GM23338 (cell line): ENCODE data around the gene DVL2. TPM values are rescaled to one million over a fixed set of nuclear protein-coding genes. Genes with fewer than 3 reads are reported as not detected.

Experiments used
- ATAC-seq: fragments of 200-7000 bp; cut with Tn5 transposase; 3 replicates; pipeline ENCODE4 v1.9.1; 2020
- DNase-seq: peaks from one replicate; pipeline ENCODE4 v3.0.0-alpha.2; 2015; ENCODE audit warnings: low spot score
- H2AFZ ChIP-seq: fragments of 200-600 bp; sonication (generic); 2 replicates; pipeline ENCODE4 v1.8.0; 2016; ENCODE audit warnings: antibody characterized with exemption, mild to moderate bottlenecking, moderate library complexity
- H3F3A ChIP-seq: fragments of 200-600 bp; sonication (generic); replicated peaks from 2 replicates; pipeline ENCODE4 v1.8.0; 2017; ENCODE audit warnings: antibody characterized with exemption, mixed run types, low read depth
- H3K27ac ChIP-seq: fragments of 200-600 bp; sonication (generic); 2 replicates; pipeline ENCODE4 v1.6.1; 2016; ENCODE audit warnings: low read depth
- H3K27me3 ChIP-seq: fragments of 200-600 bp; sonication (generic); 2 replicates; pipeline ENCODE4 v1.8.0; 2016; ENCODE audit warnings: mild to moderate bottlenecking, mixed run types, moderate library complexity; ENCODE audit not compliant: insufficient read depth
- H3K36me3 ChIP-seq: fragments of 200-600 bp; sonication (generic); 2 replicates; pipeline ENCODE4 v1.8.0; 2016; ENCODE audit warnings: mild to moderate bottlenecking; ENCODE audit not compliant: insufficient read depth
- H3K4me1 ChIP-seq: fragments of 200-600 bp; sonication (generic); 2 replicates; pipeline ENCODE4 v1.8.0; 2016; ENCODE audit warnings: mild to moderate bottlenecking, moderate library complexity; ENCODE audit not compliant: insufficient read depth
- H3K4me2 ChIP-seq: fragments of 200-600 bp; sonication (generic); 2 replicates; pipeline ENCODE4 v1.7.1; 2017; ENCODE audit warnings: mixed run types
- H3K4me3 ChIP-seq: fragments of 200-600 bp; sonication (generic); 2 replicates; pipeline ENCODE4 v1.6.1; 2016; ENCODE audit warnings: mixed run types
- H3K79me2 ChIP-seq: fragments of 200-600 bp; sonication (generic); replicated peaks from 2 replicates; pipeline ENCODE4 v1.8.0; 2017; ENCODE audit warnings: mild to moderate bottlenecking; ENCODE audit not compliant: insufficient read depth
- H3K9me2 ChIP-seq: fragments of 200-600 bp; sonication (generic); 2 replicates; pipeline ENCODE4 v1.8.0; 2017; ENCODE audit not compliant: insufficient read depth
- H4K20me1 ChIP-seq: fragments of 200-600 bp; sonication (generic); replicated peaks from 2 replicates; pipeline ENCODE4 v1.8.0; 2017; ENCODE audit warnings: mild to moderate bottlenecking; ENCODE audit not compliant: insufficient read depth
- H3K27ac Mint-ChIP-seq: 2 replicates; pipeline ENCODE4 v1.8.0; 2020; ENCODE audit warnings: inconsistent platforms, mild to moderate bottlenecking, moderate library complexity, mixed read lengths
- H3K27me3 Mint-ChIP-seq: 3 replicates; pipeline ENCODE4 v1.8.0; 2022; ENCODE audit warnings: low read depth, mild to moderate bottlenecking, moderate library complexity, mixed read lengths, inconsistent platforms; ENCODE audit not compliant: insufficient read depth, poor library complexity
- H3K36me3 Mint-ChIP-seq: 3 replicates; pipeline ENCODE4 v1.8.0; 2021; ENCODE audit warnings: low read depth, mild to moderate bottlenecking, inconsistent platforms, moderate library complexity, mixed read lengths
- H3K4me1 Mint-ChIP-seq: 3 replicates; pipeline ENCODE4 v1.8.0; 2020; ENCODE audit warnings: mild to moderate bottlenecking, inconsistent platforms, mixed read lengths
- H3K4me3 Mint-ChIP-seq: 3 replicates; pipeline ENCODE4 v1.8.0; 2021; ENCODE audit warnings: moderate library complexity, mild to moderate bottlenecking, inconsistent platforms, mixed read lengths
- H3K9me3 Mint-ChIP-seq: 3 replicates; pipeline ENCODE4 v1.8.0; 2020; ENCODE audit warnings: moderate library complexity, mild to moderate bottlenecking, inconsistent platforms, mixed read lengths
- CREB1 ChIP-seq: fragments of 250-450 bp; sonication (Bioruptor Pico); IDR thresholded peaks from 2 replicates; pipeline ENCODE4 v1.5.0; 2020; ENCODE audit warnings: low read depth, mild to moderate bottlenecking, moderate library complexity
- EZH2 ChIP-seq: fragments of 200-600 bp; sonication (generic); IDR thresholded peaks from one replicate; pipeline ENCODE4 v1.8.0; 2017; ENCODE audit warnings: antibody characterized with exemption, mild to moderate bottlenecking, low read depth; ENCODE audit not compliant: unreplicated experiment
- POLR2AphosphoS5 ChIP-seq: IDR thresholded peaks from 2 replicates; pipeline ENCODE4 v1.6.1; 2016; ENCODE audit warnings: antibody characterized with exemption, low read depth
- STAT1 ChIP-seq: IDR thresholded peaks from one replicate; pipeline ENCODE4 v1.6.1; 2016; ENCODE audit warnings: antibody characterized with exemption; ENCODE audit not compliant: unreplicated experiment
- ZNF114 ChIP-seq: fragments of 250-450 bp; sonication (Bioruptor Pico); IDR thresholded peaks from 2 replicates; pipeline ENCODE4 v1.5.0; 2020; ENCODE audit warnings: mild to moderate bottlenecking, moderate library complexity
- polyA plus RNA-seq: library from polyadenylated mRNA; unstranded; fragments of >200 nt; fragmentation: Nextera tagmentation; extraction: Ambion mirVana; gene quantifications from 2 replicates; pipeline ENCODE4 v1.2.1, GENCODE V29; 2016
- total RNA-seq: library from RNA; depleted of rRNA; stranded (reverse); fragments of >200 nt; shearing (Covaris generic); gene quantifications from 2 replicates; pipeline ENCODE4 v1.2.3, GENCODE V29; 2014
- TF ChIP-seq, protein P1 (sequence below): fragments of 250-450 bp; sonication (Bioruptor Pico); IDR thresholded peaks from 2 replicates; pipeline ENCODE4 v1.5.0; 2020; ENCODE audit warnings: mild to moderate bottlenecking, moderate library complexity
- TF ChIP-seq, protein P2 (sequence below), 2 experiments: fragments of 200-600 bp in 1 of 2; sonication (generic) in 1 of 2; conservative IDR thresholded peaks; 2 replicates each; pipeline versions ENCODE4 v1.5.1 to v1.6.1; 2016 to 2017; ENCODE audit warnings: antibody characterized with exemption in 2 of 2, low read depth in 2 of 2, mild to moderate bottlenecking in 2 of 2, moderate library complexity in 1 of 2
- TF ChIP-seq, protein P3 (sequence below): IDR thresholded peaks from 2 replicates; pipeline ENCODE4 v1.6.1; 2016; ENCODE audit warnings: antibody characterized with exemption

The DVL2 gene
- total and polyA plus RNA-seq, 2 experiments from 2014 or later, result 19.7 to 80.6 TPM

DNA sequence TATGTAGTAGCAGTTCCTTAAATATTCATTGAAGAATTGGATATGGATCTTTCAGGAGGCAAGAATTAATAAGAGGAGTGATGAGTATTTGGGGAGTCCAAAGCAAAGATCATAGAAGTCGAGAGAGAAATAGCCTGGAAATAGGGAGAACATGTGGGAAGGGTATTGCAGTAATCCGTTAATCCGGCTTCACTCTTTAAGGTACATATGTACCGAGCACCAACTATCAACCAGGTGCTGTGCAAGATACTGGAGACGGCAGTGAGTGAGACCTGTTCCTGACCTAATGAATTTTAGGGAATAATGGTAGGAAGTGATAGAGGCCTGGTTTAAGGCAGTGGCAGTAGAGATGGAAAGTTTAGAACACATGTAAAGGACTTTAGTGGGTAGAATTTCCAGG lies 18.8 kb upstream of the DVL2 start:
- H3K9me3 Mint-ChIP-seq, result peaks cover 3% of the 10 kb centered on the region; the same call in 2 of the 3 replicates
- Histone ChIP-seq H3K27me3 (no peaks in the 10 kb centered on the region), H3K9me2 (no peaks in the 10 kb centered on the region), H4K20me1 (peaks cover 28% of the 10 kb centered on the region), H3F3A (peaks cover 15% of the 10 kb centered on the region; the same call in 1 of the 2 replicates), H2AFZ (no peak overlapping the region), H3K79me2 (peaks cover 47% of the 10 kb centered on the region), H3K4me2 (peak overlapping the region; percentile 87), H3K4me3 (peak overlapping the region; percentile 65), H3K4me1 (peaks cover 15% of the 10 kb centered on the region), H3K27ac (peak overlapping the region; percentile 96), H3K36me3 (peaks cover 13% of the 10 kb centered on the region)
- peaks cover 28% of the 10 kb centered on the region for H3K4me1 Mint-ChIP-seq
- peaks cover 18% of the 10 kb centered on the region for H3K27me3 Mint-ChIP-seq
- DNase-seq (no peak), ATAC-seq (no peak)
- H3K4me3 Mint-ChIP-seq, result peak overlapping the region; percentile 91
- peaks cover 49% of the 10 kb centered on the region for H3K36me3 Mint-ChIP-seq
- peak overlapping the region; percentile 100 for H3K27ac Mint-ChIP-seq
- TF ChIP-seq ZNF114 (CRISPR knock-in tag), result no peak
- TF ChIP-seq, protein P1, sequence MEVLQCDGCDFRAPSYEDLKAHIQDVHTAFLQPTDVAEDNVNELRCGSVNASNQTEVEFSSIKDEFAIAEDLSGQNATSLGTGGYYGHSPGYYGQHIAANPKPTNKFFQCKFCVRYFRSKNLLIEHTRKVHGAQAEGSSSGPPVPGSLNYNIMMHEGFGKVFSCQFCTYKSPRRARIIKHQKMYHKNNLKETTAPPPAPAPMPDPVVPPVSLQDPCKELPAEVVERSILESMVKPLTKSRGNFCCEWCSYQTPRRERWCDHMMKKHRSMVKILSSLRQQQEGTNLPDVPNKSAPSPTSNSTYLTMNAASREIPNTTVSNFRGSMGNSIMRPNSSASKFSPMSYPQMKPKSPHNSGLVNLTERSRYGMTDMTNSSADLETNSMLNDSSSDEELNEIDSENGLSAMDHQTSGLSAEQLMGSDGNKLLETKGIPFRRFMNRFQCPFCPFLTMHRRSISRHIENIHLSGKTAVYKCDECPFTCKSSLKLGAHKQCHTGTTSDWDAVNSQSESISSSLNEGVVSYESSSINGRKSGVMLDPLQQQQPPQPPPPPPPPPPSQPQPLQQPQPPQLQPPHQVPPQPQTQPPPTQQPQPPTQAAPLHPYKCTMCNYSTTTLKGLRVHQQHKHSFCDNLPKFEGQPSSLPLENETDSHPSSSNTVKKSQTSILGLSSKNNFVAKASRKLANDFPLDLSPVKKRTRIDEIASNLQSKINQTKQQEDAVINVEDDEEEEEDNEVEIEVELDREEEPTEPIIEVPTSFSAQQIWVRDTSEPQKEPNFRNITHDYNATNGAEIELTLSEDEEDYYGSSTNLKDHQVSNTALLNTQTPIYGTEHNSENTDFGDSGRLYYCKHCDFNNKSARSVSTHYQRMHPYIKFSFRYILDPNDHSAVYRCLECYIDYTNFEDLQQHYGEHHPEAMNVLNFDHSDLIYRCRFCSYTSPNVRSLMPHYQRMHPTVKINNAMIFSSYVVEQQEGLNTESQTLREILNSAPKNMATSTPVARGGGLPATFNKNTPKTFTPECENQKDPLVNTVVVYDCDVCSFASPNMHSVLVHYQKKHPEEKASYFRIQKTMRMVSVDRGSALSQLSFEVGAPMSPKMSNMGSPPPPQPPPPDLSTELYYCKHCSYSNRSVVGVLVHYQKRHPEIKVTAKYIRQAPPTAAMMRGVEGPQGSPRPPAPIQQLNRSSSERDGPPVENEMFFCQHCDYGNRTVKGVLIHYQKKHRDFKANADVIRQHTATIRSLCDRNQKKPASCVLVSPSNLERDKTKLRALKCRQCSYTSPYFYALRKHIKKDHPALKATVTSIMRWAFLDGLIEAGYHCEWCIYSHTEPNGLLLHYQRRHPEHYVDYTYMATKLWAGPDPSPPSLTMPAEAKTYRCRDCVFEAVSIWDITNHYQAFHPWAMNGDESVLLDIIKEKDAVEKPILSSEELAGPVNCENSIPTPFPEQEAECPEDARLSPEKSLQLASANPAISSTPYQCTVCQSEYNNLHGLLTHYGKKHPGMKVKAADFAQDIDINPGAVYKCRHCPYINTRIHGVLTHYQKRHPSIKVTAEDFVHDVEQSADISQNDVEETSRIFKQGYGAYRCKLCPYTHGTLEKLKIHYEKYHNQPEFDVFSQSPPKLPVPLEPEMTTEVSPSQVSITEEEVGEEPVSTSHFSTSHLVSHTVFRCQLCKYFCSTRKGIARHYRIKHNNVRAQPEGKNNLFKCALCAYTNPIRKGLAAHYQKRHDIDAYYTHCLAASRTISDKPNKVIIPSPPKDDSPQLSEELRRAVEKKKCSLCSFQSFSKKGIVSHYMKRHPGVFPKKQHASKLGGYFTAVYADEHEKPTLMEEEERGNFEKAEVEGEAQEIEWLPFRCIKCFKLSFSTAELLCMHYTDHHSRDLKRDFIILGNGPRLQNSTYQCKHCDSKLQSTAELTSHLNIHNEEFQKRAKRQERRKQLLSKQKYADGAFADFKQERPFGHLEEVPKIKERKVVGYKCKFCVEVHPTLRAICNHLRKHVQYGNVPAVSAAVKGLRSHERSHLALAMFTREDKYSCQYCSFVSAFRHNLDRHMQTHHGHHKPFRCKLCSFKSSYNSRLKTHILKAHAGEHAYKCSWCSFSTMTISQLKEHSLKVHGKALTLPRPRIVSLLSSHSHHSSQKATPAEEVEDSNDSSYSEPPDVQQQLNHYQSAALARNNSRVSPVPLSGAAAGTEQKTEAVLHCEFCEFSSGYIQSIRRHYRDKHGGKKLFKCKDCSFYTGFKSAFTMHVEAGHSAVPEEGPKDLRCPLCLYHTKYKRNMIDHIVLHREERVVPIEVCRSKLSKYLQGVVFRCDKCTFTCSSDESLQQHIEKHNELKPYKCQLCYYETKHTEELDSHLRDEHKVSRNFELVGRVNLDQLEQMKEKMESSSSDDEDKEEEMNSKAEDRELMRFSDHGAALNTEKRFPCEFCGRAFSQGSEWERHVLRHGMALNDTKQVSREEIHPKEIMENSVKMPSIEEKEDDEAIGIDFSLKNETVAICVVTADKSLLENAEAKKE, result no peak

DNA sequence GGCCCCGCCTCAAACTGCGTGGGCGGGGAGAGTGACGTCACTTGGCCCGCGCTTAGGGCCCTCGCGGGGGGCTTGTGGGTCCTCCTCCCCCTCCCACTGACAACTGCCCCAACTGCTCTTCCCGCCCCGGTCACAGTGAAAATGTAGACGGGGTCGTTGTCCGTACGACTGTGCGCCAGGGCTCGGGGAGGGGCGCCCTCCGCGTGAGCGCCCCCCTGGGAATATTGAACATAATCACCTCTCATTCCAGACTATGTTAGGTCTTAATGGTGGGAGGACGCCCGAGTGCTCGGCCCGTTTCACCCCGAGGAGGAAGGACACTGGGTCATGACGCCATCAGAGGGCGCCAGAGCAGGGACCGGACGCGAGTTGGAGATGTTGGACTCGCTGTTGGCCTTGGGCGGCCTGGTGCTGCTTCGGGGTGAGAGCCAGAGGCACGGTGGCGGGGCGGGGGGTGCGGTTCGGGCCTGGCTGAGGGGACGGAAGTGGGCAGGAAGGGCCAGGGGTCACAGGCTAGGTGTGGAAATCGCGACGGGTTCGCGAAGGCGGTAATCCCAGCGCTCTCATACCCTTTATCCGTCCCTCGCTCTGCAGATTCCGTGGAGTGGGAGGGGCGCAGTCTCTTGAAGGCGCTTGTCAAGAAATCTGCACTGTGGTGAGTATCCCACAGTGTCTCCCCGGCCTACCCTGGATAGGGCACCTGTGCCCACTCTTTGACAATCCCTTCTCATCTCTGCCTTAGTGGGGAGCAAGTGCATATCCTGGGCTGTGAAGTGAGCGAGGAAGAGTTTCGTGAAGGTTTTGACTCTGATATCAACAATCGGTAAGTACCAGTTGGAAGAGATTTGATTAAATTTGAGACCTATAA lies 18.1 kb upstream of the DVL2 start, which contains the start of gene ELP5:
Gene ELP5, plus strand, starts transcription at position 40 of the 868 bp plus-strand sequence. Its CDS starts 336 bp downstream, at position 376.
- H3K27me3 ChIP-seq, result no peaks in the 10 kb centered on the region
- peak within 1 kb of the TSS; percentile 98 for H3K4me2 ChIP-seq
- ATAC-seq (peak; percentile 70), DNase-seq (peak; percentile 97)
- peaks cover 15% of the 10 kb centered on the region for H3K4me1 ChIP-seq
- peak within 1 kb of the TSS; percentile 44; the same call in 1 of the 2 replicates for H2AFZ ChIP-seq
- Mint-ChIP-seq H3K27ac (peak within 1 kb of the TSS; percentile 100), H3K9me3 (peaks cover 3% of the 10 kb centered on the region; the same call in 2 of the 3 replicates), H3K36me3 (peaks cover 45% of the 10 kb centered on the region), H3K4me1 (peaks cover 28% of the 10 kb centered on the region), H3K4me3 (peak within 1 kb of the TSS; percentile 91), H3K27me3 (peaks cover 18% of the 10 kb centered on the region)
- no peak for TF ChIP-seq STAT1
- no peak for TF ChIP-seq EZH2
- TF ChIP-seq, protein P2, sequence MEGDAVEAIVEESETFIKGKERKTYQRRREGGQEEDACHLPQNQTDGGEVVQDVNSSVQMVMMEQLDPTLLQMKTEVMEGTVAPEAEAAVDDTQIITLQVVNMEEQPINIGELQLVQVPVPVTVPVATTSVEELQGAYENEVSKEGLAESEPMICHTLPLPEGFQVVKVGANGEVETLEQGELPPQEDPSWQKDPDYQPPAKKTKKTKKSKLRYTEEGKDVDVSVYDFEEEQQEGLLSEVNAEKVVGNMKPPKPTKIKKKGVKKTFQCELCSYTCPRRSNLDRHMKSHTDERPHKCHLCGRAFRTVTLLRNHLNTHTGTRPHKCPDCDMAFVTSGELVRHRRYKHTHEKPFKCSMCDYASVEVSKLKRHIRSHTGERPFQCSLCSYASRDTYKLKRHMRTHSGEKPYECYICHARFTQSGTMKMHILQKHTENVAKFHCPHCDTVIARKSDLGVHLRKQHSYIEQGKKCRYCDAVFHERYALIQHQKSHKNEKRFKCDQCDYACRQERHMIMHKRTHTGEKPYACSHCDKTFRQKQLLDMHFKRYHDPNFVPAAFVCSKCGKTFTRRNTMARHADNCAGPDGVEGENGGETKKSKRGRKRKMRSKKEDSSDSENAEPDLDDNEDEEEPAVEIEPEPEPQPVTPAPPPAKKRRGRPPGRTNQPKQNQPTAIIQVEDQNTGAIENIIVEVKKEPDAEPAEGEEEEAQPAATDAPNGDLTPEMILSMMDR (conservative IDR thresholded peaks at IDR 0.05; ENCODE audit: low read depth in 2 of 2), result peak; percentile 7 to 59; a peak in 2 of 4 replicates
- TF ChIP-seq CREB1 (CRISPR knock-in tag), result peak; percentile 94
- TF ChIP-seq, protein P3, sequence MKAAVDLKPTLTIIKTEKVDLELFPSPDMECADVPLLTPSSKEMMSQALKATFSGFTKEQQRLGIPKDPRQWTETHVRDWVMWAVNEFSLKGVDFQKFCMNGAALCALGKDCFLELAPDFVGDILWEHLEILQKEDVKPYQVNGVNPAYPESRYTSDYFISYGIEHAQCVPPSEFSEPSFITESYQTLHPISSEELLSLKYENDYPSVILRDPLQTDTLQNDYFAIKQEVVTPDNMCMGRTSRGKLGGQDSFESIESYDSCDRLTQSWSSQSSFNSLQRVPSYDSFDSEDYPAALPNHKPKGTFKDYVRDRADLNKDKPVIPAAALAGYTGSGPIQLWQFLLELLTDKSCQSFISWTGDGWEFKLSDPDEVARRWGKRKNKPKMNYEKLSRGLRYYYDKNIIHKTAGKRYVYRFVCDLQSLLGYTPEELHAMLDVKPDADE, result peak; percentile 52; the same call in 1 of the 2 replicates
- TF ChIP-seq POLR2AphosphoS5, result peak; percentile 91
- peak within 1 kb of the TSS; percentile 65 for H3K4me3 ChIP-seq
- H3K79me2 ChIP-seq, result peaks cover 53% of the 10 kb centered on the region
- peak within 1 kb of the TSS; percentile 96 for H3K27ac ChIP-seq
- H4K20me1 ChIP-seq, result peaks cover 32% of the 10 kb centered on the region
- peaks cover 13% of the 10 kb centered on the region for H3K36me3 ChIP-seq
- H3F3A ChIP-seq, result peaks cover 15% of the 10 kb centered on the region; the same call in 1 of the 2 replicates
- no peaks in the 10 kb centered on the region for H3K9me2 ChIP-seq
